ENCODE data around the gene ESPL1.

DNA sequence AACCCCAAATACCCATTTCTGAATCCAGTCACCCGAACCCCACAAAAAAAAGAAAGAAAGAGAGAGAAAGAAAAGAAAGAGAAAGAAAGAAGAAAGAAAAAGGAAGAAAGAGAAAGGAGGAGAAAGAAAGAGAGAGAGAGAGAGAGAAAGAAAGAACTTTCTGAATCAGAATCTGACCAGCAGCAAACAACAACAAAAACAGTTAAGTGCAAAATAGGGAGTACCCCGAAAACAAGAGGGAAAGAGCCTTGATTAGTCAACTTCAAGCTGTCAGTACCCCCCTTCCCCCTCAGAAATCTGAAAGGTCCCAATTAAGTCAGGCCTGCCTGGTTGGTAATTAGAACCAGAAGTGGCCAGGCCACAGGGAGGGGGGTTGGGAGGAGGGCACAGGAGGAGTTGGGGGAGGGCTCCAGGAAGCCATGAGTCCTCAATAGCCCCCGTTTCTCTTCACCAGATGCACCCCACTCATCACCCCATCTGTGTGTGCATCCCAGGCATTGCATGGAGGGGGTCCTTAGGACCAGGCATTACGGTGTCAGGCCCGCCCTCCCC lies 45.9 kb upstream of the ESPL1 start:
- no peak for TF ChIP-seq POLR2A (IDR thresholded peaks at IDR 0.05)
- TF ChIP-seq, protein P1, sequence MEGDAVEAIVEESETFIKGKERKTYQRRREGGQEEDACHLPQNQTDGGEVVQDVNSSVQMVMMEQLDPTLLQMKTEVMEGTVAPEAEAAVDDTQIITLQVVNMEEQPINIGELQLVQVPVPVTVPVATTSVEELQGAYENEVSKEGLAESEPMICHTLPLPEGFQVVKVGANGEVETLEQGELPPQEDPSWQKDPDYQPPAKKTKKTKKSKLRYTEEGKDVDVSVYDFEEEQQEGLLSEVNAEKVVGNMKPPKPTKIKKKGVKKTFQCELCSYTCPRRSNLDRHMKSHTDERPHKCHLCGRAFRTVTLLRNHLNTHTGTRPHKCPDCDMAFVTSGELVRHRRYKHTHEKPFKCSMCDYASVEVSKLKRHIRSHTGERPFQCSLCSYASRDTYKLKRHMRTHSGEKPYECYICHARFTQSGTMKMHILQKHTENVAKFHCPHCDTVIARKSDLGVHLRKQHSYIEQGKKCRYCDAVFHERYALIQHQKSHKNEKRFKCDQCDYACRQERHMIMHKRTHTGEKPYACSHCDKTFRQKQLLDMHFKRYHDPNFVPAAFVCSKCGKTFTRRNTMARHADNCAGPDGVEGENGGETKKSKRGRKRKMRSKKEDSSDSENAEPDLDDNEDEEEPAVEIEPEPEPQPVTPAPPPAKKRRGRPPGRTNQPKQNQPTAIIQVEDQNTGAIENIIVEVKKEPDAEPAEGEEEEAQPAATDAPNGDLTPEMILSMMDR (IDR thresholded peaks at IDR 0.05) = no peak
